ENCODE results near the gene PTGS2. TPM values are rescaled to one million over a fixed set of nuclear protein-coding genes. Genes with fewer than 3 reads are reported as not detected.
"Not testable (repeated sequence)": the region's sequence is repeated elsewhere in the genome, so short reads cannot be mapped to it uniquely, and the experiment has no call there.

The PTGS2 gene
- total RNA-seq, 1 donor from 2014 or later, result 0.67 TPM

GRCh38 chr1:186658999-186659398, 21.2 kb downstream of the PTGS2 start:
- H3K27ac Mint-ChIP-seq, result no peak overlapping the region
- DNase-seq (ENCODE audit: low spot score), result no peak
- intact Hi-C loops (cut with micrococcal nuclease), result no loop called here
- H3K27me3 Mint-ChIP-seq (ENCODE audit: insufficient read depth), result peaks cover 7% of the 10 kb centered on the region
- H3K9me3 Mint-ChIP-seq, result no peaks in the 10 kb centered on the region
- no peaks in the 10 kb centered on the region for H3K36me3 Mint-ChIP-seq (ENCODE audit: low read depth)
- no peaks in the 10 kb centered on the region for H3K4me1 Mint-ChIP-seq (ENCODE audit: low read depth)
- H3K4me3 Mint-ChIP-seq, result no peak overlapping the region

GRCh38 chr1:186657481-186657880, 22.7 kb downstream of the PTGS2 start:
- no peak overlapping the region for H3K27ac Mint-ChIP-seq
- no peak overlapping the region for H3K4me3 Mint-ChIP-seq
- H3K9me3 Mint-ChIP-seq, result no peaks in the 10 kb centered on the region
- no peaks in the 10 kb centered on the region for H3K36me3 Mint-ChIP-seq (ENCODE audit: low read depth)
- no peak for DNase-seq (ENCODE audit: low spot score)
- H3K27me3 Mint-ChIP-seq (ENCODE audit: insufficient read depth), result peaks cover 7% of the 10 kb centered on the region
- H3K4me1 Mint-ChIP-seq (ENCODE audit: low read depth), result no peaks in the 10 kb centered on the region
- intact Hi-C loops (cut with micrococcal nuclease), result no loop called here

GRCh38 chr1:186655876-186656275, 24.3 kb downstream of the PTGS2 start:
- Mint-ChIP-seq H3K4me3 (no peak overlapping the region), H3K9me3 (no peaks in the 10 kb centered on the region), H3K27me3 (ENCODE audit: insufficient read depth) (peaks cover 7% of the 10 kb centered on the region), H3K27ac (no peak overlapping the region), H3K36me3 (ENCODE audit: low read depth) (no peaks in the 10 kb centered on the region), H3K4me1 (ENCODE audit: low read depth) (no peaks in the 10 kb centered on the region)
- intact Hi-C loops (cut with micrococcal nuclease), result no loop called here
- no peak for DNase-seq (ENCODE audit: low spot score)

- Mint-ChIP-seq H3K27ac (no peak overlapping the region), H3K4me1 (ENCODE audit: low read depth) (no peaks in the 10 kb centered on the region), H3K36me3 (ENCODE audit: low read depth) (no peaks in the 10 kb centered on the region), H3K4me3 (no peak overlapping the region), H3K27me3 (ENCODE audit: insufficient read depth) (peaks cover 4% of the 10 kb centered on the region), H3K9me3 (no peaks in the 10 kb centered on the region)
- intact Hi-C loops (cut with micrococcal nuclease), result no loop called here
- DNase-seq (ENCODE audit: low spot score), result no peak
These were observed 25.5 kb downstream of the PTGS2 start for GRCh38 chr1:186654741-186655140.

GRCh38 chr1:186653312-186653711, 26.9 kb downstream of the PTGS2 start:
- Mint-ChIP-seq H3K27me3 (ENCODE audit: insufficient read depth) (peaks cover 5% of the 10 kb centered on the region), H3K27ac (no peak overlapping the region)

GRCh38 chr1:186648613-186649012, 31.6 kb downstream of the PTGS2 start:
- H3K27ac Mint-ChIP-seq, result no peak overlapping the region
- H3K36me3 Mint-ChIP-seq (ENCODE audit: low read depth), result no peaks in the 10 kb centered on the region
- intact Hi-C loops (cut with micrococcal nuclease), result no loop called here
- H3K9me3 Mint-ChIP-seq, result no peaks in the 10 kb centered on the region
- H3K4me3 Mint-ChIP-seq, result no peak overlapping the region
- H3K4me1 Mint-ChIP-seq (ENCODE audit: low read depth), result no peaks in the 10 kb centered on the region
- H3K27me3 Mint-ChIP-seq (ENCODE audit: insufficient read depth), result peaks cover 3% of the 10 kb centered on the region
- no peak for DNase-seq (ENCODE audit: low spot score)

More at GRCh38 chr1:186653312-186653711, 26.9 kb downstream of the PTGS2 start:
- Mint-ChIP-seq H3K9me3 (no peaks in the 10 kb centered on the region), H3K36me3 (ENCODE audit: low read depth) (no peaks in the 10 kb centered on the region), H3K4me3 (no peak overlapping the region), H3K4me1 (ENCODE audit: low read depth) (no peaks in the 10 kb centered on the region)
- DNase-seq (ENCODE audit: low spot score), result no peak
- intact Hi-C loops (cut with micrococcal nuclease), result no loop called here

GRCh38 chr1:186647985-186648384, 32.2 kb downstream of the PTGS2 start:
- H3K27me3 Mint-ChIP-seq (ENCODE audit: insufficient read depth); H3K4me3 Mint-ChIP-seq; H3K36me3 Mint-ChIP-seq (ENCODE audit: low read depth); DNase-seq (ENCODE audit: low spot score); H3K9me3 Mint-ChIP-seq; intact Hi-C loops (cut with micrococcal nuclease); H3K27ac Mint-ChIP-seq; H3K4me1 Mint-ChIP-seq (ENCODE audit: low read depth): not testable (repeated sequence)

- Mint-ChIP-seq H3K4me3 (no peak overlapping the region), H3K36me3 (ENCODE audit: low read depth) (no peaks in the 10 kb centered on the region), H3K27me3 (ENCODE audit: insufficient read depth) (peaks cover 1% of the 10 kb centered on the region), H3K4me1 (ENCODE audit: low read depth) (no peaks in the 10 kb centered on the region), H3K27ac (no peak overlapping the region), H3K9me3 (no peaks in the 10 kb centered on the region)
- intact Hi-C loops (cut with micrococcal nuclease), result no loop called here
- DNase-seq (ENCODE audit: low spot score), result no peak
These were observed 36.6 kb downstream of the PTGS2 start for GRCh38 chr1:186643614-186644013.

GRCh38 chr1:186637567-186637966, 42.7 kb downstream of the PTGS2 start:
- H3K9me3 Mint-ChIP-seq; H3K27ac Mint-ChIP-seq; H3K27me3 Mint-ChIP-seq (ENCODE audit: insufficient read depth); H3K36me3 Mint-ChIP-seq (ENCODE audit: low read depth); H3K4me3 Mint-ChIP-seq; intact Hi-C loops (cut with micrococcal nuclease); DNase-seq (ENCODE audit: low spot score); H3K4me1 Mint-ChIP-seq (ENCODE audit: low read depth): not testable (repeated sequence)

GRCh38 chr1:186636786-186637185, 43.4 kb downstream of the PTGS2 start:
- Mint-ChIP-seq H3K27me3 (ENCODE audit: insufficient read depth) (peaks cover 8% of the 10 kb centered on the region), H3K27ac (no peak overlapping the region), H3K36me3 (ENCODE audit: low read depth) (no peaks in the 10 kb centered on the region), H3K4me3 (no peak overlapping the region), H3K4me1 (ENCODE audit: low read depth) (no peaks in the 10 kb centered on the region), H3K9me3 (no peaks in the 10 kb centered on the region)
- intact Hi-C loops (cut with micrococcal nuclease), result no loop called here
- DNase-seq (ENCODE audit: low spot score), result no peak

GRCh38 chr1:186634511-186634910, 45.7 kb downstream of the PTGS2 start:
- no peak for DNase-seq (ENCODE audit: low spot score)
- H3K4me1 Mint-ChIP-seq (ENCODE audit: low read depth), result no peaks in the 10 kb centered on the region
- no peaks in the 10 kb centered on the region for H3K36me3 Mint-ChIP-seq (ENCODE audit: low read depth)
- peaks cover 16% of the 10 kb centered on the region for H3K27me3 Mint-ChIP-seq (ENCODE audit: insufficient read depth)
- no peak overlapping the region for H3K27ac Mint-ChIP-seq
- no peak overlapping the region for H3K4me3 Mint-ChIP-seq
- H3K9me3 Mint-ChIP-seq, result no peaks in the 10 kb centered on the region
- intact Hi-C loops (cut with micrococcal nuclease), result no loop called here

- intact Hi-C loops (cut with micrococcal nuclease), result no loop called here
- no peaks in the 10 kb centered on the region for H3K9me3 Mint-ChIP-seq
These were observed 47.1 kb downstream of the PTGS2 start for GRCh38 chr1:186633116-186633515.

GRCh38 chr1:186629341-186629740, 50.9 kb downstream of the PTGS2 start:
- H3K27ac Mint-ChIP-seq, result no peak overlapping the region
- DNase-seq (ENCODE audit: low spot score), result no peak
- H3K27me3 Mint-ChIP-seq (ENCODE audit: insufficient read depth), result peaks cover 25% of the 10 kb centered on the region
- H3K4me3 Mint-ChIP-seq, result no peak overlapping the region
- no peaks in the 10 kb centered on the region for H3K4me1 Mint-ChIP-seq (ENCODE audit: low read depth)
- no peaks in the 10 kb centered on the region for H3K36me3 Mint-ChIP-seq (ENCODE audit: low read depth)
- intact Hi-C loops (cut with micrococcal nuclease), result no loop called here
- no peaks in the 10 kb centered on the region for H3K9me3 Mint-ChIP-seq

More at GRCh38 chr1:186633116-186633515, 47.1 kb downstream of the PTGS2 start:
- Mint-ChIP-seq H3K4me3 (no peak overlapping the region), H3K4me1 (ENCODE audit: low read depth) (no peaks in the 10 kb centered on the region), H3K36me3 (ENCODE audit: low read depth) (no peaks in the 10 kb centered on the region), H3K27me3 (ENCODE audit: insufficient read depth) (peaks cover 20% of the 10 kb centered on the region), H3K27ac (no peak overlapping the region)
- DNase-seq (ENCODE audit: low spot score), result no peak

GRCh38 chr1:186628910-186629309, 51.3 kb downstream of the PTGS2 start:
- Mint-ChIP-seq H3K9me3 (no peaks in the 10 kb centered on the region), H3K27ac (no peak overlapping the region), H3K27me3 (ENCODE audit: insufficient read depth) (peaks cover 22% of the 10 kb centered on the region), H3K36me3 (ENCODE audit: low read depth) (no peaks in the 10 kb centered on the region), H3K4me3 (no peak overlapping the region), H3K4me1 (ENCODE audit: low read depth) (no peaks in the 10 kb centered on the region)
- intact Hi-C loops (cut with micrococcal nuclease), result no loop called here
- no peak for DNase-seq (ENCODE audit: low spot score)
